A549 (cell line): ENCODE data around the gene GNPDA2.

Experiments
- CEBPB ChIP-seq, 2 experiments: fragments of >200 bp in 1 of 2; sonication (Bioruptor Twin) in 1 of 2; formaldehyde crosslinking in 1 of 2; IDR thresholded peaks; 2 replicates each; pipeline ENCODE4 v1.6.1; 2012 to 2016
- EP300 ChIP-seq, 2 experiments: fragments of >200 bp; sonication (Bioruptor Twin); formaldehyde crosslinking; IDR thresholded peaks; 2 replicates in 1 of 2; 3 replicates in 1 of 2; pipeline ENCODE4 v1.6.1; 2016 to 2017
- ESRRA ChIP-seq: fragments of 150-350 bp; IDR thresholded peaks from 2 replicates; pipeline ENCODE4 v1.6.1; 2014; ENCODE audit warnings: mild to moderate bottlenecking, low read length, borderline replicate concordance
- KDM1A ChIP-seq: fragments of 200-600 bp; sonication (generic); IDR thresholded peaks from 2 replicates; pipeline ENCODE4 v1.6.1; 2016; ENCODE audit warnings: low read depth, mild to moderate bottlenecking
- MYC ChIP-seq: IDR thresholded peaks from 2 replicates; pipeline ENCODE4 v1.6.1; 2012; ENCODE audit warnings: mild to moderate bottlenecking, inconsistent platforms, low read length, improper control_type of control experiment, borderline replicate concordance
- POLR2A ChIP-seq: IDR thresholded peaks from 2 replicates; pipeline ENCODE4 v1.6.1; 2012; ENCODE audit warnings: mild to moderate bottlenecking, low read length
- POLR2AphosphoS2 ChIP-seq: conservative IDR thresholded peaks from 2 replicates; pipeline ENCODE4 v1.6.1; 2012; ENCODE audit warnings: low read length, improper control_type of control experiment, inconsistent platforms
- REST ChIP-seq: fragments of 200-600 bp; sonication (generic); IDR thresholded peaks from 2 replicates; pipeline ENCODE4 v1.6.1; 2016; ENCODE audit warnings: antibody characterized with exemption, mild to moderate bottlenecking, moderate library complexity
- SMC3 ChIP-seq: fragments of >200 bp; sonication (Bioruptor Twin); formaldehyde crosslinking; IDR thresholded peaks from 3 replicates; pipeline ENCODE4 v1.6.1; 2018; ENCODE audit warnings: inconsistent platforms
- SREBF2 ChIP-seq: fragments of 450-650 bp; IDR thresholded peaks from 2 replicates; pipeline ENCODE4 v1.6.1; 2014; ENCODE audit warnings: mild to moderate bottlenecking, moderate library complexity
- ZFP36 ChIP-seq: fragments of 450-650 bp; IDR thresholded peaks from 2 replicates; pipeline ENCODE4 v1.6.1; 2014; ENCODE audit warnings: borderline replicate concordance; ENCODE audit not compliant: partially characterized antibody
- TF ChIP-seq, protein P1 (sequence below): fragments of >200 bp; sonication (Bioruptor Twin); formaldehyde crosslinking; IDR thresholded peaks from 3 replicates; pipeline ENCODE4 v1.5.1; 2016
- TF ChIP-seq, protein P2 (sequence below): fragments of 450-650 bp; IDR thresholded peaks from 2 replicates; pipeline ENCODE4 v1.6.1; 2014; ENCODE audit warnings: antibody characterized with exemption

- TF ChIP-seq POLR2AphosphoS2 (no peak), MYC (no peak), ESRRA (no peak), ZFP36 (no peak), KDM1A (no peak), CEBPB (IDR thresholded peaks at IDR 0.05) (no peak), EP300 (IDR thresholded peaks at IDR 0.05) (no peak), SMC3 (no peak), POLR2A (no peak), SREBF2 (no peak), REST (no peak)
- TF ChIP-seq, protein P1, sequence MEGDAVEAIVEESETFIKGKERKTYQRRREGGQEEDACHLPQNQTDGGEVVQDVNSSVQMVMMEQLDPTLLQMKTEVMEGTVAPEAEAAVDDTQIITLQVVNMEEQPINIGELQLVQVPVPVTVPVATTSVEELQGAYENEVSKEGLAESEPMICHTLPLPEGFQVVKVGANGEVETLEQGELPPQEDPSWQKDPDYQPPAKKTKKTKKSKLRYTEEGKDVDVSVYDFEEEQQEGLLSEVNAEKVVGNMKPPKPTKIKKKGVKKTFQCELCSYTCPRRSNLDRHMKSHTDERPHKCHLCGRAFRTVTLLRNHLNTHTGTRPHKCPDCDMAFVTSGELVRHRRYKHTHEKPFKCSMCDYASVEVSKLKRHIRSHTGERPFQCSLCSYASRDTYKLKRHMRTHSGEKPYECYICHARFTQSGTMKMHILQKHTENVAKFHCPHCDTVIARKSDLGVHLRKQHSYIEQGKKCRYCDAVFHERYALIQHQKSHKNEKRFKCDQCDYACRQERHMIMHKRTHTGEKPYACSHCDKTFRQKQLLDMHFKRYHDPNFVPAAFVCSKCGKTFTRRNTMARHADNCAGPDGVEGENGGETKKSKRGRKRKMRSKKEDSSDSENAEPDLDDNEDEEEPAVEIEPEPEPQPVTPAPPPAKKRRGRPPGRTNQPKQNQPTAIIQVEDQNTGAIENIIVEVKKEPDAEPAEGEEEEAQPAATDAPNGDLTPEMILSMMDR: no peak
- TF ChIP-seq, protein P2, sequence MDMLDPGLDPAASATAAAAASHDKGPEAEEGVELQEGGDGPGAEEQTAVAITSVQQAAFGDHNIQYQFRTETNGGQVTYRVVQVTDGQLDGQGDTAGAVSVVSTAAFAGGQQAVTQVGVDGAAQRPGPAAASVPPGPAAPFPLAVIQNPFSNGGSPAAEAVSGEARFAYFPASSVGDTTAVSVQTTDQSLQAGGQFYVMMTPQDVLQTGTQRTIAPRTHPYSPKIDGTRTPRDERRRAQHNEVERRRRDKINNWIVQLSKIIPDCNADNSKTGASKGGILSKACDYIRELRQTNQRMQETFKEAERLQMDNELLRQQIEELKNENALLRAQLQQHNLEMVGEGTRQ: no peak
Observed at GRCh38 chr4:44765116-44765515, 38.8 kb upstream of the GNPDA2 start.
